ENCODE measurements around the gene TOM1. TPM values are rescaled to one million over a fixed set of nuclear protein-coding genes. Genes with fewer than 3 reads are reported as not detected.

The TOM1 gene
- total RNA-seq, 1 donor from 2014 or later: 62.5 TPM

DNA sequence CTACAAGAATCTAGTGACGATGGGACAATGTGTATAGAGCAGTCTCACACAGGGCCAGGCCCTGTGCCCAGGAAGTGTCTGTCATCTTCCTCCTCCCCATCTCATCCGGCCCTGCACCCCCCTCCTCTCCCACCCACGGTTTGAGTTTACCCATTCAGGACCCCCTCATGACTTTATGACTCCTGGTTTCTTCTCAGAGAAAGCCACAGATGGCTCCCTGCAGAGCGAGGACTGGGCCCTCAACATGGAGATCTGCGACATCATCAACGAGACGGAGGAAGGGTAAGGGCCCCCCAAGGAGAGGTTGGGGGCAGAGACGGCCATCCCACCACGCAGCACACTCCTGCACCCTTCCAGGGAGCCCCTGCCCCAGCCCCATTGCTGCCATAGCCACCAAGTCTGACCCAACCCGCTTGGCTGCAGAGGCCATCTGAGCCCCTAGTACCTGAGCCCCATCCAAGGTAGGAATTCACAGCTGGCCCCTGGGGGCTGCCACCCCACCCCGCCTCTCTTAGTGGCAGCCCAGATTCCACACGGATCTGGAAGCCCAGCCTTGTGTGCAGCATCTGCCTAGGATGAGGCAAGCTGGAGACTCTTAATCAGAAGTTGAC, 18.1 kb downstream of the TOM1 start:
- DNase-seq (ENCODE audit: missing footprints) (peak; percentile 20), ATAC-seq (no peak)
- intact Hi-C loops (cut with DNase I): no loop called here

DNA sequence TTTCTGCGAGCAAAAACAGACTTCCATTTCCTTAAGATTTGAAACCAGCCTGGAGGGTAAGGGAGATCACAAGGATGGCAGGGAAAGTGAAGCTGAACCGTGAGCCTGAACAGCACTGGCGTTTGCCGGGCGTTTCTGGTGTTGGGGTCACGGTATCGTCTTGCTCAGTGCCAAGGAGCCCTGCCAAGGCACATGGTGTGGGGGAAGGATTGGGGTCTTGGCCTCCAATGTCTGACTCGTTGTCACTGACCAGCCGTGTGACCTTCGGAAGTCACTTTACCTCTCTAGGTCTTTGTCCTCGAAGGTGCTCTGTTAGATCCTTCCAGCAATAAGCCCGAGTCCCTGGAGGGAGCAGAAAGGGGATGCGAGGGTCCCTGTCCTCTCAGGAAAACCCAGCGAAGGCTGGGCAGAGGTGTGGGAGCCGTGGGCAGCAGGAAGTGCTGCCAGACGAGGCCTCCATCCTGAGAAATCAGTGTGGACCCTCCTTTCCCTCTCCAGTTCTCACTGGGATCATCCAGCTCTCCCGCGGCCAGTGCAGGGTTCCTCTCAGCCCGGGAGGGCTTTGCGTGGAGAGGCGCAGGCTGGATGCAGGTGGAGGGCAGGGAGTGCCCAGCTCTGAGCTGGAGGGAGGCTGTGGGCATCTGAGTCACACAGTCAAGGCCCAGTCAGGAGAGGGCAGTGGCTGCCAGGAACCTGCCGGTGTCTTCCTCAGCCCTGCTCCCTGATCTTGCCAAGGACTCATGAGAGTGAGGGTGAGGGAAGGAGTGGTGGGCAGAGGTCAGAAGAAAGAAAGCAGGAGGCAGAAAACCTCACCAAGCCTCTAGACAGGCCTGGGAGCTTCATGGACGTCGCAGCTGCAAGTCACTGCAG, 18.9 kb downstream of the TOM1 start:
- ATAC-seq (no peak), DNase-seq (ENCODE audit: missing footprints) (no peak)
- intact Hi-C loops (cut with DNase I): no loop called here

DNA sequence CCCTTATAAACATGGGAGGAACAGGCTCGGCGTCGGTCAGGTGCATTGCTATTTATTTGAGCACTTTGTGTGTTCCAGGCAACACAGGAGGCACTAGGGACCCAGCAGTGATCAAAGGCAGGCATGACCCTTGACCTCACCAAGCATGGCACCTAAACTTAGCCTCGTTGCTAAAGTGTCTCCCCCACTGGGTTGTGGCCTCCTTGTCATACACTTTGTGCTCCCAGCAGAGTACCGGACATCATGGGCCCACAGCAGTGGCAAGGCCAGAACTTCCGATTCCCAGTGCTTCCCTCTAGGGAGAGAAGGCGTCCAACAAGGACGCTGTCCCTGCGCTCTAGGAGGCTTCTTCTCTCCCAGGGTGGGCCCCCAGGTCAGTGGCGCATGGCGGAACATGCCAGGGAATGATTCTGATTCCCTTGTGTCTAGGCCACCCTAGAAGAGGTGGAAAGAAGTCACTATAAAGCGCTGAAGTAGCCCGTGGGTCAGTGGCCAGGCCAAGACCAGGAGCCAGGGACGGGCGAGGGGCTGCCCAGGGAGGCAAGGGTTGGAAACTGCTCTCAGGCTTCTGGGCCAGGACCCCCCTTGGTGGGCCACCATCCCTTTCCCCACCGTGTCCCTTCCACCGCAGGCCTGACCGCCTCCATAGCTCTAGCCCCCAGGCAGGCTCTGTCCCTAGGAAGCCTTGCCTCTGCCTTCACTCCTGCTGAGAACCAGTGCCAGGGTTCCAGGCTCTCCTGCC, 19.7 kb downstream of the TOM1 start:
- ATAC-seq (no peak), DNase-seq (ENCODE audit: missing footprints) (peak; percentile 30)
- intact Hi-C loops (cut with DNase I): no loop called here

GRCh38 chr22:35322126-35322525, 22.4 kb downstream of the TOM1 start:
- DNase-seq (ENCODE audit: missing footprints) (peak; percentile 74), ATAC-seq (peak; percentile 76)
- intact Hi-C loops (cut with DNase I): no loop called here

GRCh38 chr22:35322893-35323292, 23.2 kb downstream of the TOM1 start:
- peak; percentile 21 for DNase-seq (ENCODE audit: missing footprints)
- intact Hi-C loops (cut with DNase I): no loop called here
- no peak for ATAC-seq

DNA sequence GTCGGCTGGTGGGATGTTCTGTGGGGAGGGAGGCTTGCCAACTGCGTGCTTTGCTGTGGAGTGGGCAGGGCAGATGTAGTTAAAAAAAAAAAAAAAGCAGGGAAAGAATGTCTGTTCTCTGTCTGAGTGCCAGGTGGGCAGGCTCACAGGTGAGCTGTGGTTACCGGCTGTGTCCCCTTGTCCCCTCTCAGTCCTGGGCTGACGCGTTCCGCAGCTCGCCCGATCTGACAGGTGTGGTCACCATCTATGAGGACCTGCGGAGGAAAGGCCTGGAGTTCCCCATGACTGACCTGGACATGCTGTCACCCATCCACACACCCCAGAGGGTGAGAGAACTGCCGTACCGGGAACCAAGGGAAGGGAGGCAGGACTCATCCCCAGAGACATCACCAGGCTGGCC, 23.6 kb downstream of the TOM1 start:
- intact Hi-C loops (cut with DNase I): no loop called here
- ATAC-seq: no peak
- DNase-seq (ENCODE audit: missing footprints): no peak

- intact Hi-C loops (cut with DNase I): no loop called here
- DNase-seq (ENCODE audit: missing footprints) (no peak), ATAC-seq (no peak)
These were observed 24.4 kb downstream of the TOM1 start for GRCh38 chr22:35324067-35324466.

DNA sequence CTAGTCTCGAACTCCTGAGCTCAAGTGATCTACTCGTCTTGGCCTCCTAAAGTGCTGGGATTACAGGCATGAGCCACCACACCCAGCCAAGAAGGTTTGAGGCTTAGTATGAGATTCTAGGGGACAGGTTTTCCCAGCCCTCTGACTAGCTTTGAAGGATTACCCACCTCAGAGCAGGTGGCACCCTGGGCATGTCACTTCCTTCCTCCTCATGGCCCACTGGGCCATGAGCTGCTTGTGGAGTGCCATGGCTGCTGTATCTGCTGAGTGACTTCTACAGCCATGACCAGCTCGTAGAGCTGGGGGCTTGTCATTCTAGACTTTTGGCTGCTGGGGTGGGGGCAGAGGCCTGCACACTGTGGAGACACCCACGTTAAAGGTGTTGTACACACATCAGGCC, 25.1 kb downstream of the TOM1 start:
- intact Hi-C loops (cut with DNase I): no loop called here
- ATAC-seq: no peak

GRCh38 chr22:35325209-35325608, 25.5 kb downstream of the TOM1 start:
- no peak for ATAC-seq
- no peak for DNase-seq (ENCODE audit: missing footprints)
- intact Hi-C loops (cut with DNase I): no loop called here

More for the DNA sequence above, 25.1 kb downstream of the TOM1 start:
- no peak for DNase-seq (ENCODE audit: missing footprints)

- no peak for DNase-seq (ENCODE audit: missing footprints)
- intact Hi-C loops (cut with DNase I): no loop called here
These were observed 27.3 kb downstream of the TOM1 start for GRCh38 chr22:35326854-35327562.

DNA sequence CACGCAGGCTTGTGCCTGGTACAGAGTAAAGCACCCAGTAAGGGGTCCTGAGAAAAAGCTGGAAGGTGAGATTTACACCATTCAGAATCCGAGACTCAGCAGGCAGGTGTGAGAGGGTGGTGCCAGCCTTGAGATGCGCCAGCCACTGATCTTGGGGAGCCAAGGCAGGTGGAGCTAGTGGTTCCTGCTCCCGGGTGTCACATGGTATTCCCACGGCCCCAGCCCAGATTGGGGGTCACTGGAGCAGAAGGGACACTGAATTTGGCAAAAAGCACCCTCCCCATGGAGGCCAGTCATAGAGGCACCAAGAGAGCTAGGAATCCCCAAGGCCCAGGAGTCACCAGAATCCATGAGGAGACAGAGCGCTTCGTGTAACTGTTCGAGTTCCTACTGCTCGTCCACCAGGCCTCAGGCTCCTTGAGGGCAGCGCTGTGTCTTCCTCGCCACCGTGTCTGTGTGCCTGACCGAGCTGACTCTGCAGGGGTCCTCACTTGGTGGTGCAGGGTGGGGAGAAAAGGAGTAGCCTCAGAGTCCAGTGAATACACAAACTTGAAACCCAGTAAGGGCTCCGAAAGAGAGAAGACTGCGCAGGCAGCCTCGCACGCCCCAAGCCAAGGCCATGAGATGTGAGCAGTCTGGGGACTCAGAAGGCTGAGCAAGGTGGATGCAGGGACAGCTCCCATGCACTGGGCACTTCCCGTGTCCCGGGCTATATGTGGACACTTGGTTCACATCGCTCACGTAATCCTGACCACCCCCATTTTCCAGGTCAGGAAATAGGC, 28.2 kb downstream of the TOM1 start:
- no peak for ATAC-seq
- intact Hi-C loops (cut with DNase I): no loop called here
- peak; percentile 63 for DNase-seq (ENCODE audit: missing footprints)

More at GRCh38 chr22:35326854-35327562, 27.3 kb downstream of the TOM1 start:
- no peak for ATAC-seq

DNA sequence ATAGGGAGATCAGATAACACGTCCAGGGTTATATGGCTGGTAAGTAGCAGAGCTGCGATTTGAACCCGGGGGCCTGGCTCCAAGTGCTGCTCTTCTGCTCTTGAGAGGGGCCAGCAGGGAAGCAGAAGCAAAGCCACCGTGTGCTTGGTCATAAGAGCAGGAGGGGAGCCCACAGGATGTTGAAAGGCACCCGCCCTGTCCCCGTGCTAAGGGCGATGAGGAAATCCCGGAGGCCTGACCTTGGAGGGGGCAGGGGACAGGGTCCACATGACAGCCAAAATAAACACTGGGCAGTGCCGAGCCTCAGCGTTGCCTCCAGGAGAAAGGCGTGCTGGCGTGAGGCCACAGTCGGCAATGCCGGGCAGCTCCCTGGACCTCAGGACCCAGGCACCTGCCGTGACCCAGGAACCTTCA, 28.8 kb downstream of the TOM1 start:
- ATAC-seq (peak; percentile 24), DNase-seq (ENCODE audit: missing footprints) (peak; percentile 82)
- intact Hi-C loops (cut with DNase I): no loop called here

DNA sequence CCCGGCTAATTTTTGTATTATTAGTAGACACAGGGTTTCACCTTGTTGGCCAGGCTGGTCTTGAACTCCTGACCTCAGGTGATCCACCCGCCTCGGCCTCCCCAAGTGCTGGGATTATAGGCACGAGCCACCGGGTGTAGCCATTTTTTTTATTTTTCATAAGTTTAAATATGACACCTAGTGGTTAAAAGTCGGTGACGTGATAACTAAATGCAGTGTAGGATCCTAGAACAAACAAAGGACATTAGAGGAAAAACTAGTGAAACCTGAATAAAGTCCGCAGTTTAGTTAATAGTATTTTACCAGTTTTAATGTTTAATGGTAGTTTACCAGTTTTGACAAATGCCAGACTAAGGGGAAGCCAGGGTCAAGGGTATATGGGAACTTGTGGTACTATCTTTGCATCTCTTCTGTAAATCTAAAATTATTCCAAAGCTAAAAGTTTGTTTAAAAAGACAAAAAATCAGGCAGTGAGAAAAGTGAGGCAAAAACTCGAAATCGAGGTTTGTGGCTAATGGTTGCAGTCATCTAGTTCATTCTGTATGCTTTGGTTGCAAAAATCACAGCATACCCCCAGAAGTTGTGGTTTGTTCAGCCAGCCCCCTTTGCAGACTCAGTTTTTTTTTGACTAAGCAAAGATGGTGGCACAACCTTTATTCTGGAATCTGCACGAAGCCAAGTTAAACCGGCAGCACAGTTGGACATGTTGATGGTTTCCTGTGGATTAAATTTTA, 29.6 kb downstream of the TOM1 start:
- no peak for DNase-seq (ENCODE audit: missing footprints)
- no peak for ATAC-seq
- intact Hi-C loops (cut with DNase I): no loop called here

- intact Hi-C loops (cut with DNase I): loop anchor here (1.0 kb wide), 1 partner anchor 17 kb away; no protein-coding TSS in a partner anchor
- DNase-seq (ENCODE audit: missing footprints) (peak; percentile 94), ATAC-seq (peak; percentile 87)
These were observed 30.7 kb downstream of the TOM1 start for GRCh38 chr22:35330258-35330861.

DNA sequence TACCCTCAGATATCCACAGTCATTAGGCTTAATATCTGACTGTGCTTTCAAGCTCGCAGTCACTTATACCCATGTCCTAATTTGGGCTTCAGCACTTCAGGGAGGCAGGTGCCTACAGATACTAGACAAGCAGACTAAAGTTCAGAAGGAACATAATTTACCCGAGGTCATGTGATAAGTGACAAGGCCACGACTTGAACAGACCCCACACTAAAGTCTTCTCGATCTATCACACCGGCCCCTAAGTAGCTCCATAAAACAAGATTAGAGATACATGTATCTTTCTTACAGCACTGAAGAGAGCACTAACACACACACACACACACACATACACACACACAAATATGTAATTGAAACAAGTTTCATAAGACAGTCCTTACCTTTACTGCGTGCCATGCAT, 32.6 kb downstream of the TOM1 start:
- no peak for ATAC-seq
- intact Hi-C loops (cut with DNase I): no loop called here
- no peak for DNase-seq (ENCODE audit: missing footprints)

DNA sequence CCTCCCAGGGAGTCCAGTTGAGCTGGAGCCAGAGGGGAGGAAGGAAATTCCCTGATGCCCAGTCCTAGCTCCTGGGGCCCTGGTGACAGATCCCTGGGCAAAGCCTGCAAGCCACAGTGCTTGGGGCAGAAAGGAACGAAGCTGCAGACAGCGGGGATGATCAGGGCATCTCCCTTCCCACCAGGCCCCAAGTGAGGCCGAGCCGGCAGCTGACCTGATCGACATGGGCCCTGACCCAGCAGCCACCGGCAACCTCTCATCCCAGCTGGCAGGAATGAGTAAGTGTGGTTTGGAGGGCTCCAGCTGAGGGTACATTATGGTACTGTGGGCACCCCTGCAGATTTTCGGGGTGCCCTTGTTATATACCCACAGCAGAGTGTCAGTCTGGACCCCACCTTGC, 33.5 kb downstream of the TOM1 start:
- intact Hi-C loops (cut with DNase I): no loop called here
- ATAC-seq: no peak
- DNase-seq (ENCODE audit: missing footprints): peak; percentile 43

GRCh38 chr22:35334004-35334403, 34.3 kb downstream of the TOM1 start:
- DNase-seq (ENCODE audit: missing footprints) (peak; percentile 40), ATAC-seq (no peak)
- intact Hi-C loops (cut with DNase I): no loop called here

Measured in Right ventricle myocardium inferior (tissue), 1 donor.